Gastroesophageal sphincter (tissue), 4 donors: Measurements from ENCODE around the gene PRMT9. TPM values are rescaled to one million over a fixed set of nuclear protein-coding genes. Genes with fewer than 3 reads are reported as not detected.
A peak's percentile ranks its signal among the peaks of the same experiment; 100 is the strongest.

Source experiments
- ATAC-seq: fragments of 150-250 bp; one replicate; pipeline ENCODE4 v1.9.1; 2016; ENCODE audit warnings: mild to moderate bottlenecking, moderate library complexity
- H3K27ac ChIP-seq, 4 donors: fragments of 200-600 bp; sonication (generic) in 3 of 4; 1 replicate in 3 of 4; 2 replicates in 1 of 4; pipeline ENCODE4 v1.5.1; 2016 to 2019
- H3K27me3 ChIP-seq: fragments of 200-600 bp; sonication (generic); one replicate; pipeline ENCODE4 v1.5.1; 2019
- H3K36me3 ChIP-seq, 2 donors: fragments of 200-600 bp; sonication (generic); one replicate each; pipeline ENCODE4 v1.5.1; 2019; ENCODE audit warnings: control low read depth in 1 of 2
- H3K4me1 ChIP-seq, 3 donors: fragments of 200-600 bp; sonication (generic); 1 replicate in 2 of 3; 2 replicates in 1 of 3; pipeline ENCODE4 v1.5.1; 2016 to 2019; ENCODE audit warnings: control low read depth in 2 of 3
- H3K4me3 ChIP-seq, 2 donors: fragments of 200-600 bp; sonication (generic); one replicate each; pipeline ENCODE4 v1.5.1; 2019; ENCODE audit warnings: mild to moderate bottlenecking in 1 of 2, moderate library complexity in 1 of 2
- H3K9me3 ChIP-seq, 3 donors: fragments of 200-600 bp; sonication (generic); one replicate each; pipeline ENCODE4 v1.5.1; 2017 to 2019; ENCODE audit warnings: control low read depth in 2 of 3
- CTCF ChIP-seq, 4 experiments: fragments of 200-600 bp in 2 of 4; fragments of 450-650 bp in 2 of 4; sonication (generic) in 1 of 4; IDR thresholded peaks; one replicate each; pipeline ENCODE4 v1.5.1; 2017 to 2019; ENCODE audit warnings: antibody characterized with exemption in 4 of 4, mild to moderate bottlenecking in 2 of 4, moderate library complexity in 2 of 4
- EP300 ChIP-seq: sonication (generic); formaldehyde crosslinking; IDR thresholded peaks from one replicate; pipeline ENCODE4 v1.6.1; 2017; ENCODE audit warnings: antibody characterized with exemption, mild to moderate bottlenecking
- POLR2A ChIP-seq, 2 donors: fragments of 450-650 bp; IDR thresholded peaks; one replicate each; pipeline ENCODE4 v1.6.1; 2017; ENCODE audit warnings: antibody characterized with exemption in 2 of 2, mild to moderate bottlenecking in 2 of 2, moderate library complexity in 1 of 2
- POLR2AphosphoS5 ChIP-seq: sonication (generic); formaldehyde crosslinking; IDR thresholded peaks from one replicate; pipeline ENCODE4 v1.6.1; 2017; ENCODE audit warnings: antibody characterized with exemption
- WGBS, 2 donors: methylation state at CpG; one replicate each; pipeline ENCODE4 v1.1.5; 2018; ENCODE audit warnings: low coverage in 1 of 2; 5-methylcytosine and 5-hydroxymethylcytosine counted together
- total RNA-seq, 4 donors: library from RNA; depleted of rRNA; stranded (reverse); fragments of >200 nt; gene quantifications; one replicate each; pipeline ENCODE4 v1.1.0, GENCODE V29; 2016

Gene PRMT9
- total RNA-seq, 4 donors from 2014 or later: 5.3 to 10.7 (median 9.0) TPM

- Histone ChIP-seq H3K27me3 (no peaks in the 10 kb centered on the region), H3K27ac (no peak overlapping the region), H3K9me3 (no peaks in the 10 kb centered on the region), H3K4me1 (peaks cover 0 to 8% (median 0%) of the 10 kb centered on the region in 3 donors), H3K4me3 (no peak overlapping the region), H3K36me3 (no peaks in the 10 kb centered on the region)
- ATAC-seq: no peak
- 72 to 90% methylated on average over 3 of the region's 3 CpGs for WGBS, 2 donors
- TF ChIP-seq POLR2A (IDR thresholded peaks at IDR 0.05): no peak
- no peak for TF ChIP-seq CTCF (IDR thresholded peaks at IDR 0.05)
- no peak for TF ChIP-seq EP300
- no peak for TF ChIP-seq POLR2AphosphoS5
Observed at GRCh38 chr4:147599769-147600168, 84.2 kb downstream of the PRMT9 start.

DNA sequence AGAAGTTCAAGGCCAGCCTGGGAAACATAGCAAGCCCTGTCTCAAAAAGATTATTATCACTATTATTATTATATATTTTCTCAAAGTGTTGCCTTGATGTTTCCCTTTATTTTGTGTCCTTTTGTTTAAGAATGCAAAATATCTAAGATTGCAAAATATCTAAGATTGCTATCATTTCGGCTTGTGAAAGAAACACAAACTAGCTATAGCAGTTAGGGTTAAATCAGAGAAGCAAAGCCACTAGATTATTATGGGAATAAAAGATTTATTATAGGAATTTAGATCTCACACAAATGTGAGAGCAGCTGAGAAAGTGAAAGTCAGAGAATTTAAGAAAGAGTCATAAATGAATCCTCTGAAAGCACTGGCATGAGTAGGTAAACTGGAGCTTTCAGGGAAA lies 84.8 kb downstream of the PRMT9 start:
- Histone ChIP-seq H3K4me1 (peaks cover 0 to 8% (median 0%) of the 10 kb centered on the region in 3 donors), H3K27me3 (no peaks in the 10 kb centered on the region), H3K4me3 (no peak overlapping the region), H3K9me3 (no peaks in the 10 kb centered on the region), H3K36me3 (no peaks in the 10 kb centered on the region), H3K27ac (no peak overlapping the region)
- TF ChIP-seq POLR2A (IDR thresholded peaks at IDR 0.05): no peak
- TF ChIP-seq CTCF (IDR thresholded peaks at IDR 0.05): no peak
- no peak for TF ChIP-seq EP300
- TF ChIP-seq POLR2AphosphoS5: no peak
- no peak for ATAC-seq
- WGBS, 2 donors: 93 to 94% methylated on average over 1 of the region's 1 CpG

- WGBS, 2 donors: 71 to 75% methylated on average over 2 of the region's 2 CpGs
- no peak for ATAC-seq
- TF ChIP-seq EP300: no peak
- no peak for TF ChIP-seq POLR2A (IDR thresholded peaks at IDR 0.05)
- no peak for TF ChIP-seq POLR2AphosphoS5
- no peak for TF ChIP-seq CTCF (IDR thresholded peaks at IDR 0.05)
- Histone ChIP-seq H3K27me3 (no peaks in the 10 kb centered on the region), H3K9me3 (no peaks in the 10 kb centered on the region), H3K36me3 (no peaks in the 10 kb centered on the region), H3K4me1 (peaks cover 0 to 8% (median 0%) of the 10 kb centered on the region in 3 donors), H3K4me3 (no peak overlapping the region), H3K27ac (peak overlapping the region in 1 of 4 donors; percentile 35)
Observed at GRCh38 chr4:147597561-147597960, 86.4 kb downstream of the PRMT9 start.

DNA sequence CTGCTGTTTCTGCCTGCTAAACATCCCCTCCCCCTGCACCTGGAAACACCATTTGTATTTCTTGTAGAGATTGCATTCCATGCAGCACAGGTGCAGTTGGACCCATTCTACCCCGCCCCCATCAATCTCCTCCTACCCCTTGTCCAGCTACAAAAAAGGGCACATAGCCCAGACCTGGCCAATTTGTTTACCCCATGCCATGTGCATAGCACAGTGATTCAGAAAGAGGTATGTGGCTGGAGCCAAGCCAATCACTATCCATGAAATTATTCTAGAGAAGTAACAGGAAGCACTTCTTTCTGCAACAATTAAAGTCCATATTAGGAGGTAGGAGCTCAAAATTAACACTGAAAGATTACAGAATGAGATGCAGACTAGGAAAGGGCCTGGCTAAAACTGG lies 87.0 kb downstream of the PRMT9 start:
- H3K4me3 ChIP-seq: no peak overlapping the region
- H3K4me1 ChIP-seq: peaks cover 0 to 8% (median 0%) of the 10 kb centered on the region in 3 donors
- H3K27ac ChIP-seq: peak overlapping the region in 1 of 4 donors; percentile 35
- no peaks in the 10 kb centered on the region for H3K27me3 ChIP-seq
- no peak for ATAC-seq
- TF ChIP-seq POLR2AphosphoS5 (peak; percentile 81), POLR2A (IDR thresholded peaks at IDR 0.05) (no peak), CTCF (IDR thresholded peaks at IDR 0.05) (no peak), EP300 (no peak)
- 33 to 50% methylated on average over 1 of the region's 1 CpG for WGBS, 2 donors
- no peaks in the 10 kb centered on the region for H3K36me3 ChIP-seq
- no peaks in the 10 kb centered on the region for H3K9me3 ChIP-seq

DNA sequence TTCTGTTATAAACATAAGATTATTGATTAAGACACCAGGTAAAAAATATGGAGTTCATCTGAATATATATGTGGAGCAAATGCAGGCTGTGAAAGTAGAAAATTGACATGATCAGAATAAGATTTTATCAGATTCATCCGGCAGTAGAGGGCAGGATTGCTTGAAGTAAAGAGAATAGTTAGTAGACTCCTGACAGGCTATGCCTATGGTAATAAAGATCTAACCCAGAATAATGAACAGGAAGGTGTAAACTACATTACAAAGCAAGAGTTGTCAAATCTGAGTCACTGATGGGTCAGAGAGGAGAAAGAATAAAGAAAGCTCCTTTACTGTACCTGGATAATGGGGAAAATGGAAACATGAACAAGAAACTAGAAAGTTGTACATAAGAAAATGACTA lies 87.6 kb downstream of the PRMT9 start:
- Histone ChIP-seq H3K27me3 (no peaks in the 10 kb centered on the region), H3K9me3 (no peaks in the 10 kb centered on the region), H3K4me1 (peaks cover 0 to 8% (median 0%) of the 10 kb centered on the region in 3 donors), H3K27ac (no peak overlapping the region), H3K36me3 (no peaks in the 10 kb centered on the region), H3K4me3 (no peak overlapping the region)
- 54 to 86% methylated on average over 1 of the region's 1 CpG for WGBS, 2 donors
- ATAC-seq: no peak
- TF ChIP-seq POLR2A (IDR thresholded peaks at IDR 0.05): no peak
- no peak for TF ChIP-seq EP300
- TF ChIP-seq POLR2AphosphoS5: no peak
- no peak for TF ChIP-seq CTCF (IDR thresholded peaks at IDR 0.05)
